ENCODE measurements around the gene ACP3. TPM values are rescaled to one million over a fixed set of nuclear protein-coding genes. Genes with fewer than 3 reads are reported as not detected.

Gene ACP3
- total and polyA plus RNA-seq, 2 of the 13 experiments (the other 11 are each of a cell fraction or from before 2014, with no cell fraction given): not detected

GRCh38 chr3:132332508-132332907 lies 15.3 kb downstream of the ACP3 start (continued):
- no peak for TF ChIP-seq KIAA2018 (CRISPR knock-in tag; IDR thresholded peaks at IDR 0.05; ENCODE audit: borderline replicate concordance)
- no peak for TF ChIP-seq CSRNP2 (CRISPR knock-in tag; conservative IDR thresholded peaks at IDR 0.05; ENCODE audit: low read depth)
- TF ChIP-seq ZNF674 (CRISPR knock-in tag; IDR thresholded peaks at IDR 0.05; ENCODE audit: low read depth): no peak
- no peak for TF ChIP-seq GATAD1 (CRISPR knock-in tag; IDR thresholded peaks at IDR 0.05)
- no peak for TF ChIP-seq SYNCRIP (IDR thresholded peaks at IDR 0.05; ENCODE audit: insufficient read depth, low read depth, low read length)
- TF ChIP-seq AKNA (CRISPR knock-in tag; IDR thresholded peaks at IDR 0.05; ENCODE audit: borderline replicate concordance): no peak
- TF ChIP-seq ZNF879 (CRISPR knock-in tag; IDR thresholded peaks at IDR 0.05): no peak
- no peak for TF ChIP-seq NR0B2 (CRISPR knock-in tag; IDR thresholded peaks at IDR 0.05)
- no peak for TF ChIP-seq TSC22D2 (CRISPR knock-in tag; IDR thresholded peaks at IDR 0.05; ENCODE audit: borderline replicate concordance)

Measured in HepG2 (cell line).